ENCODE results near the gene TWNK. TPM values are rescaled to one million over a fixed set of nuclear protein-coding genes. Genes with fewer than 3 reads are reported as not detected.

Gene TWNK
- 4.1 and 4.8 TPM in 2 replicates for total RNA-seq (ENCODE audit: low replicate concordance)

DNA sequence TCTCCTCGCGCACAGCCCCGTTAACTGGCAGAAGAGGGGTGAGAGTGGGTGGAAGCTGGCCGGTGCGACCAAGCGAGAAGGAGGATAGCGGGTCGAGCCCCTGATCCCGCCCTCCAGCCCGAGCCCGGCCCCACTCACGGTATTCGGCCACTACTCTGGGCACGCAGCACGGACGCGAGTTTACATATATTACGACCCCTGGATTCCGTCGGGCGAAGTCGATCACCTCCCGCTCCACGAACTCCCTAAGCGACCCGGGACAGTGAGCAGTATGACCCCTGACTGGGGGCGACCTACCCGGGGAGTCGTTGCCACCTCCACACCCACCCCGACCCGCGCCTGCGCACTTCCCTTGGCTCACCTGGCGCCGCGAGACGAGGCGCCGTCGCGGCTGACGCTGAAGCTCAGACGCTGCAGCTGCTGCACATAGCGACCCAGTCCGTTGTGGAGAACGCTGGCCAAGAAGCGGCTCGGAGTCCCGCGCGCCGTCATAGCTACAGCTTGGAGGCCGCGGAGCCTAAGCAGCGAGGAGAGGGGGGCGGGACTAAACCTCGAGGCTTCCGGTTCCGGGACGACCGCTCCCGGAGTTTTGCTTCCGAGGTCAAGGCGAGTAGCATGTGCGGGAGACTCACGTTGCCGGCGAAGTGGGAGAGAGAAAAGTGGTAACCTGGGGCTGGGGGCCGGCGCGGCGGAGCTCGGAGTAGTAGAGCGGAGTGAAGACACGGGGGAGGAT lies at the start of gene TWNK, which contains the start of gene MRPL43:
TWNK (plus strand) TSS at position 592 of the 733 bp plus-strand sequence. CDS start 668 bp downstream, outside the sequence.
MRPL43 (minus strand) TSS at position 546 of the 733 bp plus-strand sequence; CDS start at position 492, 54 bp downstream.
- peak; percentile 68 for DNase-seq (ENCODE audit: low read depth)
- peak within 1 kb of the TSS; percentile 96 for H3K4me3 ChIP-seq (ENCODE audit: low read depth, low read length)
- TF ChIP-seq, protein P1, sequence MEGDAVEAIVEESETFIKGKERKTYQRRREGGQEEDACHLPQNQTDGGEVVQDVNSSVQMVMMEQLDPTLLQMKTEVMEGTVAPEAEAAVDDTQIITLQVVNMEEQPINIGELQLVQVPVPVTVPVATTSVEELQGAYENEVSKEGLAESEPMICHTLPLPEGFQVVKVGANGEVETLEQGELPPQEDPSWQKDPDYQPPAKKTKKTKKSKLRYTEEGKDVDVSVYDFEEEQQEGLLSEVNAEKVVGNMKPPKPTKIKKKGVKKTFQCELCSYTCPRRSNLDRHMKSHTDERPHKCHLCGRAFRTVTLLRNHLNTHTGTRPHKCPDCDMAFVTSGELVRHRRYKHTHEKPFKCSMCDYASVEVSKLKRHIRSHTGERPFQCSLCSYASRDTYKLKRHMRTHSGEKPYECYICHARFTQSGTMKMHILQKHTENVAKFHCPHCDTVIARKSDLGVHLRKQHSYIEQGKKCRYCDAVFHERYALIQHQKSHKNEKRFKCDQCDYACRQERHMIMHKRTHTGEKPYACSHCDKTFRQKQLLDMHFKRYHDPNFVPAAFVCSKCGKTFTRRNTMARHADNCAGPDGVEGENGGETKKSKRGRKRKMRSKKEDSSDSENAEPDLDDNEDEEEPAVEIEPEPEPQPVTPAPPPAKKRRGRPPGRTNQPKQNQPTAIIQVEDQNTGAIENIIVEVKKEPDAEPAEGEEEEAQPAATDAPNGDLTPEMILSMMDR (IDR thresholded peaks at IDR 0.05; ENCODE audit: insufficient read depth, low read length) = no peak

DNA sequence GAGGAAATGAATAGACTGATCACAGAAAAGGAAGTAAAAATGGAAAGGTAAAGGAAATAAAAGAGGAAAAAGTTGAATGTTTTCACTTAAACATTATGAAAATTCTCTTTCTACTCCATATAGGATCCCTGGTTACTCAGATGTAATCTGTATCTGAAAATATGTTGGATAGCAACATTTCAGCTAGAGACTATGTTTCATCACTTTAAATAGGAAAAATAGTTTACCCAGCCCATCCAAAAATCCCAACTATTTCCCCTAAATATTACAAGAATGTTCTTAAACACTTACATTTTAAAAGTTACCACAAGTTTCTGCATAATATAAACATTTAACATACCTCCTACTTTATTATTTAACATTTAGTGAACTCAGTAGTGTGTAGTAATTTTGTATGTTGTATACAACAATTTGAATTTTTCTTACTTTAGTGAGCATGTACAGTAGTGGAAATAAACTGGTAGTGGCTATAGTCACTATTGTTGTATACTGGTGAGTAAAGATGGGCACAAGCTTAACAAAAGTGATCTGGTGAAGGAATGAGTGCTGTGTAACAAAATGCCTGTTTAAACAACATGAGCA lies 47.5 kb upstream of the TWNK start:
- TF ChIP-seq, protein P1 (IDR thresholded peaks at IDR 0.05; ENCODE audit: insufficient read depth, low read length) = no peak
- H3K4me3 ChIP-seq (ENCODE audit: low read depth, low read length) = no peak overlapping the region
- peak; percentile 23 for DNase-seq (ENCODE audit: low read depth)

DNA sequence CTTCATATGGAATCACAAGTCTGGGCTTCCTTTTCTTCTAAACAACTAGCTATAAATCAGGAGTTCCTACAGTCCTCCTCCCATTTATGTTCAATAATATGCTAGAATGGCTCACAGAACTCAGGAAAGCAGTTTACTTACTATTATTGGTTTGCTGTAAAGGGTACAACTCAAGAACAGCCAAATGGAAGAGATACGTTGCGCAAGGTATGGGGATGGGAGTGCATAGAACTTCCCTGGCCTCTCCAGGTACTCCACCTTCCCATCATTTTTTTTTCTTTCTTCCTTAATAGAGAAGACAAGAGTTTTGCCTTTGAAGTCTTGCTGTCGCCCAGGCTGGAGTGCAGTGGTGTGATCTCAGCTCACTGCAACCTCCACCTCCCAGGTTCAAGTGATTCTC lies 45.1 kb upstream of the TWNK start:
- TF ChIP-seq, protein P1 (IDR thresholded peaks at IDR 0.05; ENCODE audit: insufficient read depth, low read length) = no peak

DNA sequence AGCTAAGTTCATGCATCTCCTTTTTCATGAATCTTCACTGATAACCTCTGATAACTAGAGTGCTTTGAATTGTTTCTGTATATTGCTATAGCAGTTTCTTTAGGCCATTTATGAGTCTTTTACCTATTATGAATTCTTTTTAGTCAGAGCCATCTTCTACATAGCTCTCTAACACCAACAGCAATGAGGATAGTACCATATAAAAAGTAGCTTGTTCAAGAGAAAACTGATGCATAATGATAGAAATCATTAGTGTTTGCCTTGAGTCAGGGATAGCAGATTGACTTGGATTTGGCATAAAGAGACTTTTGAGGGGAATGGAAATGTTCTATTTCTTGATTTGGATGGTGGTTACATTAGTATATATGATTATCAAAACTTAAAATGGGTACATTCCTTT lies 43.8 kb upstream of the TWNK start:
- TF ChIP-seq, protein P1 (IDR thresholded peaks at IDR 0.05; ENCODE audit: insufficient read depth, low read length) = no peak
- DNase-seq (ENCODE audit: low read depth) = no peak
- H3K4me3 ChIP-seq (ENCODE audit: low read depth, low read length) = no peak overlapping the region

More for the DNA sequence above, 45.1 kb upstream of the TWNK start:
- no peak for DNase-seq (ENCODE audit: low read depth)
- no peak overlapping the region for H3K4me3 ChIP-seq (ENCODE audit: low read depth, low read length)

DNA sequence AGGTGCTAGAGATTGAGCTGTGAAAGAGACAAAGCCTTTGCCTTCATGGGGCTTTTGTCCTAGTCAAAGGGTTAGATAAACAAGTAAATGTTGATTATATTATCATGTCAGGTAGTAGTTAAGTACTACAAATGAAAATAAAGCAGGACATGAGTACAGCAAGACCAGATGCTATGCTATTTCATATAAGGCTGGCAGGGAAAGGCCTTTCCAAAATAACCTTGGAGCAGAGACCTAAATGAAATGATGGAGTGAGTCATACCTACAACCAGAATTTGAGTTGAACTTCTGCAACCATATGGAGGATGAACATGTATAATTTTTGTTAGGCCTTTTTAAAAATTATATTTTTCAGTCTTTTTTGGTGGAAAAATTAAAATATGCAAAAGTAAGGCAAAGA lies 41.6 kb upstream of the TWNK start:
- TF ChIP-seq, protein P1 (IDR thresholded peaks at IDR 0.05; ENCODE audit: insufficient read depth, low read length) = no peak
- no peak overlapping the region for H3K4me3 ChIP-seq (ENCODE audit: low read depth, low read length)
- no peak for DNase-seq (ENCODE audit: low read depth)

DNA sequence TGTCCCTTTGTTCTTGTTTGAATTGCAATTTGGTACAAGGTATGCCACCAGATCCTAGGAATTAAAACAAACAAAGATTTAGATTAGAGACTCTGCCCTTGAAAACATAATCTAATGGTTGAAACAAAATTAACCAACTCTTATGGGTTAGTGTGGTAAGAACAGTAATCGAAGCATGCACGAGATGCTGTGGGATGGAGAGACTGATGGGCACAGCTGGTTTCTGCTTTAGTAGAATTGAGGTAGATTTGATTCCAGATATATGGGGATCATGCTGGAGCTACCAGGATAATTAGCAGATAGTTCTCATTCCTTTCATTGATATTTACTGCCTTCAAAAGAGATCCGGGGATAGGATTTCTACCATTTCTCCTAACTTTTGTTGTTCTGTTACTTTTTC lies 38.4 kb upstream of the TWNK start:
- H3K4me3 ChIP-seq (ENCODE audit: low read depth, low read length) = no peak overlapping the region
- TF ChIP-seq, protein P1 (IDR thresholded peaks at IDR 0.05; ENCODE audit: insufficient read depth, low read length) = no peak
- DNase-seq (ENCODE audit: low read depth) = no peak
